ENCODE measurements around the gene CACNG4.
"Not testable (repeated sequence)": the region's sequence is repeated elsewhere in the genome, so short reads cannot be mapped to it uniquely, and the experiment has no call there.

The CACNG4 gene

GRCh38 chr17:67018471-67019434 is 54.2 kb downstream of the CACNG4 start:
- no peak for DNase-seq

- no peak for DNase-seq
Observed at GRCh38 chr17:67019809-67020208, 55.3 kb downstream of the CACNG4 start.

GRCh38 chr17:67020293-67020766 is 55.8 kb downstream of the CACNG4 start:
- DNase-seq = no peak

DNA sequence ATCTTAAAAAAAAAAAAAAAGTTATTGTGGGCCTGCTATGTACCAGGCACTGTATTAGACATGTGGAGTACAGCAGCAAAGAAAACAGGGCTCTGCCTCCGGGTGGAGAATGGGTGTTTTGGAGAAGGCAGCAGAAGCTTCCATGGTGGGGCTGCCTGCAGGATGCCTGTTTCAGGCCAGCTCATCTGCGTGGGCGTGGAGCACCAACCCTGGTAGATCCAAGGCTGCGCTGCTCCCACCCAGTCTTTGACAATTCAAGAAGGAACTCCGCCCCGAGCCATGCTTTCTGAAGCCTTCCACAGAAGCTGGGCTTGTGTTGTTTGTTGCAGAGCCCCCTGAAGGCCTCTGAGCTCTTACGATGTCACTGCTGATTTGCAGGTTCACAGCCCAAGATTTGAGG is 56.7 kb downstream of the CACNG4 start:
- no peak for DNase-seq

DNA sequence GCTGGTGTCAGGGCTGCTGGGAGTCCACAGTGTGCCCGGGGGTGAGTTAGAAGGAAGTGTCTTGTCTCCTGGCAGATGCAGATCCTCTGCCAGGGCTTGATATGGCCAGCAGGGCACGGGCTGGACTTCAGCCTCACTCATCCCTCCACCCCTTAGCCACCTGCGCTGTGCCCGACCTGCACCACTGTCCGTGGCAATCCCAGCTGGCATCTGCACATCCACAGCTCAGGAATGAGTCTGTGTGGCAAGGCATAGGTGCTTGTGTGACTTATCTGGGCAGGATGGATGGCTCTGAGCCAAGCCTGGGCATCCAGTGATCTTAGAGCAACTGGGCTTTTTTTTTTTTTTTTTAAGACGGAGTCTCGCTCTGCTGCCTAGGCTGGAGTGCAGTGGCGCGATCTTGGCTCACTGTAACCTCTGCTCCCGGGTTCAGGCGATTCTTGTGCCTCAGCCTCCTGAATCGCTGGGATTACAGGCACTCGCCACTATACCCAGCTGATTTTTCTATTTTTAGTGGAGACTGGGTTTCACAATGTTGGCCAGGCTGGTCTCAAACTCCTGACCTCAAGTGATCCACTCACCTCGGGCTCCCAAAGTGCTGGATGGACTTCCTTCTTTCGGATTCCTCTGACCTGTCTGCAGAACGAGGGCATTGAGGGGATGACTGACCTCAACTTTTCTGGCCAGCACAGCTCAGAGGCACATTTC is 57.4 kb downstream of the CACNG4 start:
- DNase-seq = no peak

GRCh38 chr17:67022451-67022810 is 57.9 kb downstream of the CACNG4 start:
- DNase-seq = no peak

GRCh38 chr17:67024736-67025135 is 60.2 kb downstream of the CACNG4 start:
- DNase-seq = no peak

GRCh38 chr17:67025216-67025792 is 60.8 kb downstream of the CACNG4 start:
- no peak for DNase-seq

- no peak for DNase-seq
Observed at GRCh38 chr17:67026341-67026740, 61.8 kb downstream of the CACNG4 start.

DNA sequence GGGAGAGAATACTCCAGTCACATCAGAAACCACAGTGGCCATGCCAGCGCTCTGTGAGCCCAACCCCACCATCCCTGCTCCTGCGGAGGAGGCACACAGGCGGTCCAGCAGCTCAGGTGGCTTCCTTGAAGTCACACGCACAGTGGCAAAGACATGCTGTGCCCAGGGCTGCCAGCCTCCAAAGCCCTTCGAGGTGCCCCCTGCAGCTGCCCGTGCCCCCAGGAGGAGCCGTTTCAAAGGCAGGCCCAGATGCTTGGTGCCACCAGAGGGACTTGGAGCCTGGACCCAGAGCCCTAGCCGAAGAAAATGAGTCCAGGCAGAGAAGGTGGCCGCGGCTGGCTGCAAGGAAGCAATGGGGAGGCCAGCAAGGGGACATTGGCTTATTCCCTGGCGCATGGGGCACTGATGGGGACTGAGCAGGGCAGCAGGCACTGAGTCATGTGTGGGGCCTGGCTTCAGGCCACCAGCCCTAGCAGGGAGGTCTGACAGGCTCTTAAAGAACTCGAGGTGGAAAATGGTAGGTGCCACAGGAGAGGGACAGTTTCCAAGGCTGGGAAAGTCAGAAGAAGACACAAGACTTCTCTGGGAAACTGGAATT is 62.6 kb downstream of the CACNG4 start:
- DNase-seq = no peak

- DNase-seq = no peak
Observed at GRCh38 chr17:67030641-67031040, 66.1 kb downstream of the CACNG4 start.

DNA sequence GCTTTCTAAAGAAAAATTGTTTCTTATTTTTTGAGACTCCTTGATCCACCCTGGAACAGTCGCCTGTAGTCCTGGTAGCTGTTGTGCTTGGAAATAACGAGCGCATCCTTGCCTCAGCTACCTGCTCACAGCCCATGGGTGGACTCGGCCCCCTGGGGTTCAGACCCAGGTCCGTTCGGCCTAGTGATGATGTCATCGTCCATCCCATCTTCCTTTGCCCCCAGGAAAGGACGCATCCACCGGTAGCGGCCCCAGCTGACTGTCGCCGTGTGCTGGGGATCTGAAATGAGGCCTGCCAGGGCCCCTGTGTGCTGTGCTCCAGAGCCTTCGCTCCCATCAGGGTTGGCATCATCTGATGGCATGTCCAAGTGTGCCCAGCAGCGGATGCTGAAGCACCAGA is 67.9 kb downstream of the CACNG4 start:
- DNase-seq = no peak

- DNase-seq = no peak
Observed at GRCh38 chr17:67032985-67033384, 68.5 kb downstream of the CACNG4 start.

- no peak for DNase-seq
Observed at GRCh38 chr17:67033613-67034012, 69.1 kb downstream of the CACNG4 start.

DNA sequence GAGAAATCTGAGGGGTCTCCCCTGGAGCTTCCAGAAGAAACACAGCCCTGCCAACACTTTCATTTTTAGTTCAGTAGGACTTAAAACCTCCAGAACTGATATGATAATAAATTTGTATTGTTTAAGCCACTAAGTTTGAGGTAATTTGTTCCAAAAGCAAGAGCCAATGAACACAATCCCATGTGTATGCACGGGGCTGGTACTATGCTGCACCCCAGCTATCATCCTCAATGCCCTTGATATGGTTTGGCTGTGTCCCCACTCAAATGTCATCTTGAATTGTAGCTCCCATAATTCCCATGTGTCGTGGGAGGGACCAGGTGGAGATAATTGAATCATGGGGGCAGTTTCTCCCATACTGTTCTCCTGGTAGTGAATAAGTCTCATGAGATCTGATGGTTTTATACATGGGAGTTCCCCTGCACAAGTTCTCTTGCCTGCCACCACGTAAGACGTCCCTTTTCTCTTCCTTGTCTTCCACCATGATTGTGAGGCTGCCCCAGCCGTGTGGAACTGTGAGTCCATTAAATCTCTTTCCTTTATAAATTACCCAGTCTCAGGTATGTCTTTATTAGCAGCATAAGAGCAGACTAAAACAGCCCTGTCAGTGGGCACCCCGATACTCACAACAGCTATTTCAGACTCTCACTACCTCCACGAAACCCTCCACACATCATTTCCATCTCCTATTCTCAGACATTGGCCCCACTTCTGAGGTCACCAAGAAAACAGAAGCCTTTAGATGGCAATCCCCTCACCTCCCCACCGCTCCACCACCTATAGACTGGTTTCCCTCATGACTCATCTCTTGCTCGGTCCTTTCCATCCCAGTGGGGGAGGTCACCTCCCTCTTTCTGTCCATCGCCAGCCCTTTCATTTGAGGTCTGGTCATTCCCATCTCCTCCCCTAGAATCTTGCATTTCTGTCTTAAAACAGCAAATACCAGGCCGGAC is 70.9 kb downstream of the CACNG4 start:
- no peak for DNase-seq

- DNase-seq = no peak
Observed at GRCh38 chr17:67038861-67039365, 74.4 kb downstream of the CACNG4 start.

- DNase-seq = no peak
Observed at GRCh38 chr17:67040652-67041051, 76.1 kb downstream of the CACNG4 start.

- not testable (repeated sequence) for DNase-seq
Observed at GRCh38 chr17:67041119-67041518, 76.6 kb downstream of the CACNG4 start.

DNA sequence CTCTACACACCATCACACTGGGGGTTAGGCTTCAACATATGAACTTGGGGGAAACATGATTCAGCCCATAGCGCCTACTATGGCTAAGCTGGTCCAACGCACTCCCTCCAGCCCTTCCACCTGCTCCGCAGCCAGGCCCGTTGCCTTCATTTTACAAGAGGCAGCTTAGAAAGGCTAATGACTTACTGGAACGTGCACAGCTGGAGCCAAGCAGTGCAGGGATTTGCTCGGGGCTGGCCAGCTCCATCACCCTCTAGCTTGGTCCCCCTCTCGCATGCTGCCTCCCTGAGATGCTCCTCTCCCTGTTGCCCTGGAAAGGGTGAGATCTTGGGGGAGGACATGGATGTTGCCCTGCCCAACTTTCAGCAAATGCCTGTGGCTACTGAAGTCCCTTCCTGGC is 77.0 kb downstream of the CACNG4 start:
- DNase-seq = no peak

GRCh38 chr17:67041941-67042899 is 77.7 kb downstream of the CACNG4 start:
- no peak for DNase-seq

- no peak for DNase-seq
Observed at GRCh38 chr17:67043283-67043682, 78.8 kb downstream of the CACNG4 start.
